IPS-15b (cell line): Measurements from ENCODE around the gene LRFN2.

ENCODE experiments used
- H3K27me3 ChIP-seq: one replicate; pipeline ENCODE4 v1.6.1; 2013; ENCODE audit warnings: low read length; ENCODE audit not compliant: control insufficient read depth, insufficient read depth
- H3K36me3 ChIP-seq: one replicate; pipeline ENCODE4 v1.6.1; 2013; ENCODE audit warnings: low read length; ENCODE audit not compliant: control insufficient read depth, insufficient read depth
- H3K4me1 ChIP-seq: one replicate; pipeline ENCODE4 v1.6.1; 2013; ENCODE audit warnings: mild to moderate bottlenecking, low read length; ENCODE audit not compliant: control insufficient read depth, insufficient read depth
- H3K4me3 ChIP-seq: one replicate; pipeline ENCODE4 v1.5.1; 2013; ENCODE audit warnings: low read depth, low read length
- H3K9ac ChIP-seq: one replicate; pipeline ENCODE4 v1.6.1; 2013; ENCODE audit warnings: low read depth, mild to moderate bottlenecking, low read length
- H3K9me3 ChIP-seq: one replicate; pipeline ENCODE4 v1.6.1; 2013; ENCODE audit warnings: mild to moderate bottlenecking, low read length; ENCODE audit not compliant: control insufficient read depth, insufficient read depth

LRFN2 gene

GRCh38 chr6:40558102-40558501 is 29.1 kb downstream of the LRFN2 start:
- Histone ChIP-seq H3K9me3 (no peaks in the 10 kb centered on the region), H3K4me1 (no peaks in the 10 kb centered on the region), H3K27me3 (no peaks in the 10 kb centered on the region), H3K9ac (no peak overlapping the region), H3K36me3 (no peaks in the 10 kb centered on the region), H3K4me3 (no peak overlapping the region)

DNA sequence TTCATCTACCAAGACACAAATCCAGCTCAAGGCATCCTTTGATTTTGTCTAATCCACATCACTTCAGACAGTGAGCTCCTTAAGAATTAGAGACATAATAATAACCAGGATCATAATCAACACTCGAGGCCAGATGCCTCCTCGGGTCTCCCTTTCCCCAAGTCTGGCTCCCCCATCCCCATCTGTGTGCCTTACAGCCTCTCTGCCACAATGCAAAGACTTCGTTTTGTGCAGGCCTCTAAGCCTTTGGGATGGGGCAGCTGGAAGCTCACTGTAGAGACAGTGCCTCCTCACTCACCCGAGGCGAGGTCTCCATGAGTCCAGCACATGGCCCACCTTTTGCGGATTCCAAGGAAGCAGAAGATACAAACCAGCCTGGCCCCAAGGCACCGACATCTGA is 30.3 kb downstream of the LRFN2 start:
- H3K4me3 ChIP-seq, result no peak overlapping the region
- H3K27me3 ChIP-seq, result no peaks in the 10 kb centered on the region
- H3K9me3 ChIP-seq, result no peaks in the 10 kb centered on the region
- peaks cover 4% of the 10 kb centered on the region for H3K4me1 ChIP-seq
- no peak overlapping the region for H3K9ac ChIP-seq
- H3K36me3 ChIP-seq, result no peaks in the 10 kb centered on the region

- H3K36me3 ChIP-seq, result no peaks in the 10 kb centered on the region
- H3K27me3 ChIP-seq, result no peaks in the 10 kb centered on the region
Measured at GRCh38 chr6:40556023-40556422, 31.1 kb downstream of the LRFN2 start.

GRCh38 chr6:40555092-40555491 is 32.1 kb downstream of the LRFN2 start:
- Histone ChIP-seq H3K9ac (no peak overlapping the region), H3K36me3 (no peaks in the 10 kb centered on the region), H3K4me1 (peaks cover 6% of the 10 kb centered on the region), H3K9me3 (no peaks in the 10 kb centered on the region), H3K27me3 (no peaks in the 10 kb centered on the region), H3K4me3 (no peak overlapping the region)

More at GRCh38 chr6:40556023-40556422, 31.1 kb downstream of the LRFN2 start:
- Histone ChIP-seq H3K9ac (no peak overlapping the region), H3K9me3 (no peaks in the 10 kb centered on the region), H3K4me3 (no peak overlapping the region), H3K4me1 (peaks cover 6% of the 10 kb centered on the region)

DNA sequence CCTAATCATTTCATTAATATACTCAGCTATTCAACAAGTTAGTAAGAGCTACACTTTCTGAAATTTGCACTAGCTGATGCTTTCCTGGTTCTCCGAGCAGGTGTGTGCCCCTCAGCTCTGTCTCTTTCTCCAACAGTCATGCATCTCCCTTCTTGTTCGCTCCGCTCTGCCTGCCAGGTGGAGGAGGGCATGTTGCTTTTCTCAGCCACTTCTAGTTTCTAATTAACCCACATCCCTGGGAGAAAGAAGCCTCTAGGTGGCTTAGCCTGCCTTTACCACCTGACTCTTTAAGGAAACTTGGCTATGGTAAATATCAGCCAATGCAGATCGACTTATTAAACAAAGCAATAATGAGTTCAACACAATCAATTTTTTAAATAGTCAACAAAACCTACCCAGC is 34.2 kb downstream of the LRFN2 start:
- Histone ChIP-seq H3K27me3 (no peaks in the 10 kb centered on the region), H3K9me3 (no peaks in the 10 kb centered on the region), H3K4me1 (peaks cover 6% of the 10 kb centered on the region), H3K4me3 (no peak overlapping the region), H3K36me3 (no peaks in the 10 kb centered on the region), H3K9ac (no peak overlapping the region)

GRCh38 chr6:40551966-40552505 is 35.1 kb downstream of the LRFN2 start:
- H3K9ac ChIP-seq, result no peak overlapping the region
- no peak overlapping the region for H3K4me3 ChIP-seq
- H3K36me3 ChIP-seq, result no peaks in the 10 kb centered on the region
- no peaks in the 10 kb centered on the region for H3K9me3 ChIP-seq
- H3K4me1 ChIP-seq, result peaks cover 6% of the 10 kb centered on the region
- H3K27me3 ChIP-seq, result no peaks in the 10 kb centered on the region

DNA sequence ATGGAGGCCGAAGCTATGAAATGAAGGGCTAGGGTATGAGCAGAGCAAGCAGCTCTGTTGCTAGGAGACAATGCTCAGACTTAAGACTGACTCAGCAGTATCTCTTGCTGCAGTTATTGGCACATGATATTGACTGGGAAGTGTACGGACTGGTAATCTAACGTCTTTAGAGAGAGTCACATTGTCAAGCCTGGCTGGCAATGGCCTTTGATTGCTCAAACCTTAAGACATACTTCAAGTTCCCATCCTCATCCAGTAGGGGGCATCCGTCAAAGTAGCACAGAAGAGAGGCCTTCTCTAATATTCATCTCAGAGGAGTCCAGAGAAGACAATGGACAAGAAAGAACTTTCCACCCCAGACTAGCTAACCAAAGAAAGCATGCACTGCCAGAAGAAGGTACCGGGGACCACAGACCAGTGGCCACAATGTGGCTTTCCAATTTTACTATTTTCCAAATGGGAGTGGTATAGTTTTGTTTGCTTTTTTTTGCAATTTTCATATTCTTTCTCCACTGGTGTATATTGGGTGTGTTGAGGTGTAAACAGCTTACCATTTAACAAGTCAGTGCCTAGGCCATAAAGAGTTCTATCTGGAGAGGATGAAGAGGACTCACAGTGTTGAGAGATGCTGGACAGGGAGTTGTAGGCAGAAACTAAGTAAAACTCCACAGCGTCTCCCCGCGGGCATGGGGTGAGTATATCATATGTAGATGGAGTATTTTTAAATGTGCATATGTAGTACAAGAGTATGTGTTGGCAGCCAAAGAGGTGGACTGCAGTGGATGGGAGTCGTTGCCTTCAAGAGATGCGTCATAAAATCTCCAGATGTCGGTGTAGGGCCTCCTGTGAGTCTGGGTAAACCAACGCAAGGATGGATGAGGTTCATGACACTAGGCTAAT is 36.7 kb downstream of the LRFN2 start:
- peaks cover 17% of the 10 kb centered on the region for H3K4me1 ChIP-seq
- no peaks in the 10 kb centered on the region for H3K36me3 ChIP-seq
- H3K9me3 ChIP-seq, result no peaks in the 10 kb centered on the region
- H3K4me3 ChIP-seq, result no peak overlapping the region
- no peaks in the 10 kb centered on the region for H3K27me3 ChIP-seq
- no peak overlapping the region for H3K9ac ChIP-seq

GRCh38 chr6:40545954-40546353 is 41.2 kb downstream of the LRFN2 start:
- peaks cover 23% of the 10 kb centered on the region for H3K4me1 ChIP-seq

GRCh38 chr6:40543776-40544175 is 43.4 kb downstream of the LRFN2 start:
- no peaks in the 10 kb centered on the region for H3K27me3 ChIP-seq
- no peaks in the 10 kb centered on the region for H3K9me3 ChIP-seq
- peaks cover 23% of the 10 kb centered on the region for H3K4me1 ChIP-seq
- H3K36me3 ChIP-seq, result no peaks in the 10 kb centered on the region
- no peak overlapping the region for H3K9ac ChIP-seq
- no peak overlapping the region for H3K4me3 ChIP-seq

More at GRCh38 chr6:40545954-40546353, 41.2 kb downstream of the LRFN2 start:
- Histone ChIP-seq H3K27me3 (no peaks in the 10 kb centered on the region), H3K36me3 (no peaks in the 10 kb centered on the region), H3K9me3 (no peaks in the 10 kb centered on the region), H3K4me3 (no peak overlapping the region), H3K9ac (no peak overlapping the region)

DNA sequence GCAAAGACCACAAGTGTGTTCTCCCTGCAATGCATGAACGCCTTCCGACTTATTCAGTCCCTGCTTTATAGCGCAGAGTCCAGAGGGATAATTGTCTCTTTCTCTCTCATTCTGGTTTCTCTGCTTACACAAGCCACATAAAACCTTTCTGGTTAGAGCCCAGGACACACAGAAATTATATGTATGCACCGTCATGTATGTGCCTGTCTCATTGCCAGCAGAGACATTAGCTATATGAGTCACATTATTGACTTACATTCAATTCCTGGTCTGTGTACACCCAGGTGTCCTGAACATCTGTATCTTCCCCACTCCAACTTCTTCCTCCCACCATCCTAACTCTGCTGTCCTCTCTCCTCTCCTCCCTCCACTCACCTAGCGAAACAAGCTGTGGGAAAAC is 44.0 kb downstream of the LRFN2 start:
- Histone ChIP-seq H3K9me3 (no peaks in the 10 kb centered on the region), H3K4me3 (no peak overlapping the region), H3K27me3 (no peaks in the 10 kb centered on the region)

DNA sequence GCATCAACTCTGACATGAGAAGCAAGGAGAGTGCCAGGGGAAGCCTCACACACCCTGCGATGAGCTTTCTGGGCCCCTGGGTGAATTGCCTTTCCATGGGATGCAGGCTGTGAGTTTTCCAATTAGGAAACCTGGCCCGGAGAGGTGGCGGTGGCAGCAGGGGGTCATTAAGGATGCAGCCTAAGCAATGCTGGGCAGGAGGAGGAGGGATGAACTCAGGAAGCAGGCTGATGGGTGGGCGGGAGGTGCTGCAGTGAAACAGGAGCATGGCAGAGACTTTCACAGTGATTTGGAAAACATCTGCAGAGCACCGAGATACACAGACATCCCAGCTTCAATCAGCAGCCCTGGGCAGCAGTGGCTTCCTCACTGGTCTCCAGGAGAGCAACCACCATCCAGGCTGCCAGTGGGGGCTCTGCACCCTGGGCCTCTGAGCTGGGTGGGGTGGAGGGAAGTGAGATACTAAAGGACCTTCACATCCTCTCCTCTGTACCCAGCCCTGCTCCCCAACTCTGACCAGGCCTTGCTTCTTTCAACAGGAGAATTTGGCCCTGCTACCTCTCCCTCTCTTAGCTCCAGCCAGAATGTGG is 44.9 kb downstream of the LRFN2 start:
- Histone ChIP-seq H3K27me3 (no peaks in the 10 kb centered on the region), H3K4me3 (no peak overlapping the region), H3K9ac (no peak overlapping the region), H3K36me3 (no peaks in the 10 kb centered on the region), H3K4me1 (peaks cover 23% of the 10 kb centered on the region), H3K9me3 (no peaks in the 10 kb centered on the region)

More for the DNA sequence above, 44.0 kb downstream of the LRFN2 start:
- no peaks in the 10 kb centered on the region for H3K36me3 ChIP-seq
- H3K4me1 ChIP-seq, result peaks cover 23% of the 10 kb centered on the region
- no peak overlapping the region for H3K9ac ChIP-seq
